Ishikawa (cell line): ENCODE data around the gene KLK2.

Source experiments
- CEBPB ChIP-seq: IDR thresholded peaks from 2 replicates; pipeline ENCODE4 v1.6.1; 2012
- CREB1 ChIP-seq: IDR thresholded peaks from 2 replicates; pipeline ENCODE4 v1.6.1; 2012; ENCODE audit warnings: low read depth
- EP300 ChIP-seq: IDR thresholded peaks from 2 replicates; pipeline ENCODE4 v1.6.1; 2012; ENCODE audit warnings: borderline replicate concordance
- MAX ChIP-seq: IDR thresholded peaks from 2 replicates; pipeline ENCODE4 v1.6.1; 2012
- RAD21 ChIP-seq: IDR thresholded peaks from 2 replicates; pipeline ENCODE4 v1.6.1; 2012; ENCODE audit warnings: low read depth
- REST ChIP-seq: IDR thresholded peaks from 2 replicates; pipeline ENCODE4 v1.6.1; 2012; ENCODE audit warnings: low read depth, mild to moderate bottlenecking
- TAF1 ChIP-seq: IDR thresholded peaks from 2 replicates; pipeline ENCODE4 v1.6.1; 2012; ENCODE audit warnings: low read depth, mild to moderate bottlenecking
- TCF12 ChIP-seq: IDR thresholded peaks from 2 replicates; pipeline ENCODE4 v1.6.1; 2012; ENCODE audit warnings: low read depth
- TEAD4 ChIP-seq: IDR thresholded peaks from 2 replicates; pipeline ENCODE4 v1.6.1; 2012
- USF1 ChIP-seq: IDR thresholded peaks from 2 replicates; pipeline ENCODE4 v1.6.1; 2012
- YY1 ChIP-seq: IDR thresholded peaks from 2 replicates; pipeline ENCODE4 v1.6.1; 2012; ENCODE audit warnings: low read depth

- TF ChIP-seq REST (no peak), TCF12 (no peak), EP300 (no peak), RAD21 (no peak), MAX (no peak), YY1 (no peak), TAF1 (no peak), USF1 (no peak), CEBPB (no peak), CREB1 (no peak), TEAD4 (no peak)
Observed at GRCh38 chr19:50832666-50833065, 40.6 kb upstream of the KLK2 start.
